PC-3 (cell line): ENCODE data around the gene TUBGCP2. TPM values are rescaled to one million over a fixed set of nuclear protein-coding genes. Genes with fewer than 3 reads are reported as not detected.

ENCODE experiments used
- ATAC-seq: fragments of 200-7000 bp; cut with Tn5 transposase; 2 replicates; pipeline ENCODE4 v1.9.1; 2020; ENCODE audit warnings: mild to moderate bottlenecking, moderate library complexity
- BruUV-seq: library from RNA; stranded (reverse); fragments of 400-500 nt; replicated peaks from 2 replicates; lab custom pipeline; 2021; lab: Mats Ljungman, UMichigan
- CTCF ChIA-PET: fragments of 300-600 bp; sonication (Branson Sonifier 250); formaldehyde crosslinking; loops from one replicate; lab custom pipeline; 2022; ENCODE audit warnings: antibody characterized with exemption; lab: Charles Lee
- POLR2A ChIA-PET: fragments of 300-600 bp; sonication (Branson Sonifier 250); formaldehyde crosslinking; loops from one replicate; lab custom pipeline; 2022; ENCODE audit warnings: antibody characterized with exemption; ENCODE audit not compliant: unreplicated experiment; lab: Charles Lee
- DNase-seq: peaks from one replicate; pipeline ENCODE4 v3.0.0-alpha.2; 2015
- H2AFZ ChIP-seq: fragments of 300-600 bp; sonication (generic); 2 replicates; pipeline ENCODE4 v1.6.0; 2016; ENCODE audit warnings: antibody characterized with exemption, low read length
- H3F3A ChIP-seq: fragments of 300-600 bp; sonication (generic); one replicate; pipeline ENCODE4 v1.6.0; 2017; ENCODE audit warnings: antibody characterized with exemption, low read length, control low read depth, mild to moderate bottlenecking; ENCODE audit not compliant: unreplicated experiment
- H3K27ac ChIP-seq: fragments of 300-600 bp; sonication (generic); 2 replicates; pipeline ENCODE4 v1.5.1; 2016; ENCODE audit warnings: mild to moderate bottlenecking, low read length
- H3K27me3 ChIP-seq: fragments of 300-600 bp; sonication (generic); 2 replicates; pipeline ENCODE4 v1.6.1; 2016; ENCODE audit warnings: low read length, mixed read lengths
- H3K36me3 ChIP-seq: fragments of 300-600 bp; sonication (generic); 2 replicates; pipeline ENCODE4 v1.6.1; 2016; ENCODE audit warnings: low read depth, mixed run types, low read length, mixed read lengths
- H3K4me1 ChIP-seq: fragments of 300-600 bp; sonication (generic); 2 replicates; pipeline ENCODE4 v1.5.1; 2016; ENCODE audit warnings: low read length; ENCODE audit not compliant: insufficient read depth
- H3K4me2 ChIP-seq: fragments of 300-600 bp; sonication (generic); 2 replicates; pipeline ENCODE4 v1.6.0; 2016; ENCODE audit warnings: low read length
- H3K4me3 ChIP-seq: fragments of 300-600 bp; sonication (generic); 2 replicates; pipeline ENCODE4 v1.5.1; 2016; ENCODE audit warnings: mild to moderate bottlenecking, low read length, mixed read lengths
- H3K79me2 ChIP-seq: fragments of 300-600 bp; sonication (generic); 2 replicates; pipeline ENCODE4 v1.6.1; 2017; ENCODE audit warnings: low read length, mixed read lengths
- H3K9ac ChIP-seq: fragments of 300-600 bp; sonication (generic); 2 replicates; pipeline ENCODE4 v1.6.0; 2016; ENCODE audit warnings: mild to moderate bottlenecking, low read length
- H3K9me2 ChIP-seq: fragments of 300-600 bp; sonication (generic); replicated peaks from 2 replicates; pipeline ENCODE4 v1.6.1; 2016; ENCODE audit warnings: mixed run types, low read length, mixed read lengths
- H3K9me3 ChIP-seq: fragments of 300-600 bp; sonication (generic); 2 replicates; pipeline ENCODE4 v1.6.1; 2016; ENCODE audit warnings: low read length, mixed read lengths
- H4K20me1 ChIP-seq: fragments of 300-600 bp; sonication (generic); 2 replicates; pipeline ENCODE4 v1.6.1; 2016; ENCODE audit warnings: low read length, mixed read lengths
- EZH2 ChIP-seq: fragments of 300-600 bp; sonication (generic); IDR thresholded peaks from one replicate; pipeline ENCODE4 v1.6.1; 2017; ENCODE audit warnings: antibody characterized with exemption, mild to moderate bottlenecking, low read length; ENCODE audit not compliant: unreplicated experiment
- EZH2phosphoT487 ChIP-seq: fragments of 300-600 bp; sonication (generic); IDR thresholded peaks from 2 replicates; pipeline ENCODE4 v1.6.1; 2018; ENCODE audit warnings: mild to moderate bottlenecking, antibody characterized with exemption, low read length, borderline replicate concordance
- intact Hi-C: fragments of 100-400 bp; cut with micrococcal nuclease; formaldehyde crosslinking; loops from 2 replicates; pipeline ENCODE4 v1.9.0; 2023
- total RNA-seq: library from RNA; depleted of rRNA; stranded (reverse); fragments of >200 nt; gene quantifications from 2 replicates; pipeline ENCODE4 v1.2.3, GENCODE V29; 2014
- TF ChIP-seq, protein P1 (sequence below): fragments of 300-600 bp; sonication (generic); conservative IDR thresholded peaks from 2 replicates; pipeline ENCODE4 v1.5.1; 2017; ENCODE audit warnings: antibody characterized with exemption, low read depth, mild to moderate bottlenecking, low read length

Gene TUBGCP2
- total RNA-seq, 1 experiment from 2014 or later: 72.9 TPM

DNA sequence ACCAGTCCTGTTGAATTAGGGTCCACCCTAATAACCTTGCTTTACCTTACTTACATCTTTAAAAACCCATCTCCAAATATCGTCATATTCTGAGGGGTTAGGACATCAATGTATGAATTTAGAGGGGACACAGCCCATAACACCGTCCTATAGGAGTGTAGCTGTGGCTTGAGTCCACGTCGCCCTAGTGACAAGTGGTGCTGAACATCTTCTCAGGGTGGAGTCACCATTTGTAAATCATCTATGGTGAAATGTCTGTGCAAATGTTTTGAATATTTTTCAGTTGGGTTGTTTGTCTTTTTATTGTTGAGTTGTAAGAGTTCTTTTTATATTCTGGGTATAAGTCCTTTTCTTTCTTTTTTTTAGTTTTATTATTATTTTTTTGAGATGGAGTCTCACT lies 33.3 kb upstream of the TUBGCP2 start:
- no peaks in the 10 kb centered on the region for H3K36me3 ChIP-seq
- ChIA-PET POLR2A (no interaction called here), CTCF (no interaction called here)
- H3K4me1 ChIP-seq: peaks cover 5% of the 10 kb centered on the region; the same call in 1 of the 2 replicates
- H4K20me1 ChIP-seq: no peaks in the 10 kb centered on the region
- DNase-seq (no peak), ATAC-seq (no peak)
- H3K9me2 ChIP-seq: no peaks in the 10 kb centered on the region
- H3K4me2 ChIP-seq: no peak overlapping the region
- H3K4me3 ChIP-seq: no peak overlapping the region
- TF ChIP-seq, protein P1, sequence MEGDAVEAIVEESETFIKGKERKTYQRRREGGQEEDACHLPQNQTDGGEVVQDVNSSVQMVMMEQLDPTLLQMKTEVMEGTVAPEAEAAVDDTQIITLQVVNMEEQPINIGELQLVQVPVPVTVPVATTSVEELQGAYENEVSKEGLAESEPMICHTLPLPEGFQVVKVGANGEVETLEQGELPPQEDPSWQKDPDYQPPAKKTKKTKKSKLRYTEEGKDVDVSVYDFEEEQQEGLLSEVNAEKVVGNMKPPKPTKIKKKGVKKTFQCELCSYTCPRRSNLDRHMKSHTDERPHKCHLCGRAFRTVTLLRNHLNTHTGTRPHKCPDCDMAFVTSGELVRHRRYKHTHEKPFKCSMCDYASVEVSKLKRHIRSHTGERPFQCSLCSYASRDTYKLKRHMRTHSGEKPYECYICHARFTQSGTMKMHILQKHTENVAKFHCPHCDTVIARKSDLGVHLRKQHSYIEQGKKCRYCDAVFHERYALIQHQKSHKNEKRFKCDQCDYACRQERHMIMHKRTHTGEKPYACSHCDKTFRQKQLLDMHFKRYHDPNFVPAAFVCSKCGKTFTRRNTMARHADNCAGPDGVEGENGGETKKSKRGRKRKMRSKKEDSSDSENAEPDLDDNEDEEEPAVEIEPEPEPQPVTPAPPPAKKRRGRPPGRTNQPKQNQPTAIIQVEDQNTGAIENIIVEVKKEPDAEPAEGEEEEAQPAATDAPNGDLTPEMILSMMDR: no peak
- TF ChIP-seq EZH2phosphoT487 (no peak), EZH2 (no peak)
- no peak overlapping the region for H3K27ac ChIP-seq
- H3K27me3 ChIP-seq: peaks cover 6% of the 10 kb centered on the region; the same call in 1 of the 2 replicates
- intact Hi-C loops: no loop called here
- no peaks in the 10 kb centered on the region for H3F3A ChIP-seq
- H3K9me3 ChIP-seq: no peaks in the 10 kb centered on the region
- no peaks in the 10 kb centered on the region for H3K79me2 ChIP-seq
- H3K9ac ChIP-seq: no peak overlapping the region
- no peak overlapping the region for H2AFZ ChIP-seq
- BruUV-seq: no TSS peak

DNA sequence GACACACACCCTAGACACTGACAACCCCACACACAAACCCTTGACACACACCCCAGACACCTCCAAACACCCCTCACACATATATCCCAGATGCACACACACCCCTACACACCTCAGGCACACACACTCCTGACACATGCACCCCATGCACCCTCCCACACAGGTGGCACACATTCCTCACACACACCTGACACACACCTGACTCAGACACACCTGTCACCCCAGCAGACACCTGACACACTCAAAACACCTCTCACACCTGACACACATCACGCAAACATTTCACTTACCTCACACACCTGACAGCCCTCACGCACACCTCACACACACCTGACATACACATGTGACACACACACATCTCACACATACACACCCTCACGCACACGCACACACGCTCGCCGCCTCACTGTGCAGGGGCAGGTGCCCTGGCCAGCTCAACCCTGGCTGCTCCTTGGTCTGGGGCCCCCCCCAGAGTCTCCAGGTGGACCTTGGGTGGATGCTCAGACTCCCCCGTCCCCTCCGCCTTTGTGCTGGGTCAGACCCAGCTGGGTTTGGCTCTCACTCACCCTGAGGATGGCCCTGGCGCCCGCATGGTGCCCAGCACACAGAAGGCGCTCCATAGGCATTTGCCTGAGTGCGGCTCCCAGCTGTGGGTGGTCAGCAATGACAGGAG lies 31.2 kb upstream of the TUBGCP2 start:
- BruUV-seq: no TSS peak
- DNase-seq (no peak), ATAC-seq (no peak)
- Histone ChIP-seq H3K4me1 (peaks cover 5% of the 10 kb centered on the region; the same call in 1 of the 2 replicates), H3K79me2 (no peaks in the 10 kb centered on the region), H4K20me1 (no peaks in the 10 kb centered on the region), H3K4me3 (no peak overlapping the region), H3K27ac (no peak overlapping the region), H3K9me3 (no peaks in the 10 kb centered on the region), H3F3A (no peaks in the 10 kb centered on the region), H3K4me2 (no peak overlapping the region), H3K36me3 (no peaks in the 10 kb centered on the region), H3K27me3 (peaks cover 27% of the 10 kb centered on the region), H3K9ac (no peak overlapping the region), H2AFZ (no peak overlapping the region), H3K9me2 (no peaks in the 10 kb centered on the region)
- intact Hi-C loops: no loop called here
- TF ChIP-seq EZH2: no peak
- TF ChIP-seq, protein P1: no peak
- no peak for TF ChIP-seq EZH2phosphoT487
- POLR2A ChIA-PET: no interaction called here
- CTCF ChIA-PET: no interaction called here
